OCI-LY1 (cell line): ENCODE data around the gene NMNAT1.

ENCODE experiments used
- CTCF ChIP-seq: fragments of 200-600 bp; sonication (generic), shearing (Covaris generic); IDR thresholded peaks from 2 replicates; pipeline ENCODE4 v1.5.1; 2017; ENCODE audit warnings: mild to moderate bottlenecking, antibody characterized with exemption, low read length, moderate library complexity, mixed read lengths
- EZH2 ChIP-seq: fragments of 200-600 bp; sonication (generic), shearing (Covaris generic); IDR thresholded peaks from 2 replicates; pipeline ENCODE4 v1.8.0; 2017; ENCODE audit warnings: borderline replicate concordance, mixed run types, mild to moderate bottlenecking, antibody characterized with exemption, low read length, moderate library complexity, mixed read lengths

- TF ChIP-seq CTCF = no peak
- no peak for TF ChIP-seq EZH2
Measured at GRCh38 chr1:9900142-9901043, 42.9 kb upstream of the NMNAT1 start.
